ENCODE data around the gene CFAP92. TPM values are rescaled to one million over a fixed set of nuclear protein-coding genes. Genes with fewer than 3 reads are reported as not detected.

The CFAP92 gene
- total RNA-seq, 4 donors from 2014 or later, result 1.5 to 2.4 (median 1.7) TPM; not detected in 1

GRCh38 chr3:128906031-128906803 is 87.7 kb downstream of the CFAP92 start:
- Histone ChIP-seq H3K27ac (no peak overlapping the region), H3K9me3 (no peaks in the 10 kb centered on the region), H3K36me3 (peaks cover 0 to 100% (median 0%) of the 10 kb centered on the region in 3 donors), H3K4me3 (no peak overlapping the region), H3K4me1 (no peaks in the 10 kb centered on the region), H3K27me3 (no peaks in the 10 kb centered on the region)
- no peak for TF ChIP-seq POLR2A (IDR thresholded peaks at IDR 0.05)
- TF ChIP-seq, protein P1, sequence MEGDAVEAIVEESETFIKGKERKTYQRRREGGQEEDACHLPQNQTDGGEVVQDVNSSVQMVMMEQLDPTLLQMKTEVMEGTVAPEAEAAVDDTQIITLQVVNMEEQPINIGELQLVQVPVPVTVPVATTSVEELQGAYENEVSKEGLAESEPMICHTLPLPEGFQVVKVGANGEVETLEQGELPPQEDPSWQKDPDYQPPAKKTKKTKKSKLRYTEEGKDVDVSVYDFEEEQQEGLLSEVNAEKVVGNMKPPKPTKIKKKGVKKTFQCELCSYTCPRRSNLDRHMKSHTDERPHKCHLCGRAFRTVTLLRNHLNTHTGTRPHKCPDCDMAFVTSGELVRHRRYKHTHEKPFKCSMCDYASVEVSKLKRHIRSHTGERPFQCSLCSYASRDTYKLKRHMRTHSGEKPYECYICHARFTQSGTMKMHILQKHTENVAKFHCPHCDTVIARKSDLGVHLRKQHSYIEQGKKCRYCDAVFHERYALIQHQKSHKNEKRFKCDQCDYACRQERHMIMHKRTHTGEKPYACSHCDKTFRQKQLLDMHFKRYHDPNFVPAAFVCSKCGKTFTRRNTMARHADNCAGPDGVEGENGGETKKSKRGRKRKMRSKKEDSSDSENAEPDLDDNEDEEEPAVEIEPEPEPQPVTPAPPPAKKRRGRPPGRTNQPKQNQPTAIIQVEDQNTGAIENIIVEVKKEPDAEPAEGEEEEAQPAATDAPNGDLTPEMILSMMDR (IDR thresholded peaks at IDR 0.05), result no peak
- DNase-seq, result no peak

- DNase-seq, result no peak
- Histone ChIP-seq H3K4me1 (no peaks in the 10 kb centered on the region), H3K4me3 (no peak overlapping the region), H3K9me3 (no peaks in the 10 kb centered on the region), H3K27me3 (no peaks in the 10 kb centered on the region), H3K27ac (no peak overlapping the region), H3K36me3 (peaks cover 0 to 98% (median 0%) of the 10 kb centered on the region in 3 donors)
- TF ChIP-seq, protein P1 (IDR thresholded peaks at IDR 0.05), result no peak
- TF ChIP-seq POLR2A (IDR thresholded peaks at IDR 0.05), result no peak
Observed at GRCh38 chr3:128903501-128903900, 90.4 kb downstream of the CFAP92 start.

DNA sequence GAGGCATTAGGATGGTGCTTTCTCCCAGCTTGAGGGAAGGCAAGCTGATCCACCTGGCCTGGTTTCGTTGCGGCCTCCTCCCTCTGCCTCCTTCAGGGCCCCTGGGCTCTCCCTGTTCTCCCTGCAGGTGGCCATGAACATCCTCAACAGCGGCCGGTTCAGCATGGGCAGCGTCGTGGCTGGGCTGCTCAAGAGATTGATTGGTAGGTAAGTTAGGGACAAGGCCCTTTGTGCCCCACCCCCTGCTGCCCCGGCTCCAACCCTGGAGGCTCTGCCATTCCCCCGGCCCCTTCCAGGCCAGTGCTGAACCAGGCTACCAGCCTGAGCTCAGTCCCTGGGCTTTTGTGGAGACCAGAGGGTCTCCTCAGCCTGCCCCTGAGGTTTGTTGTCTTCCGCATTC is 91.5 kb downstream of the CFAP92 start:
- Histone ChIP-seq H3K4me1 (no peaks in the 10 kb centered on the region), H3K9me3 (no peaks in the 10 kb centered on the region), H3K27me3 (no peaks in the 10 kb centered on the region), H3K36me3 (peaks cover 0 to 98% (median 0%) of the 10 kb centered on the region in 3 donors), H3K27ac (no peak overlapping the region), H3K4me3 (no peak overlapping the region)
- TF ChIP-seq POLR2A (IDR thresholded peaks at IDR 0.05), result no peak
- TF ChIP-seq, protein P1 (IDR thresholded peaks at IDR 0.05), result no peak
- DNase-seq, result no peak

GRCh38 chr3:128895843-128896697 is 97.8 kb downstream of the CFAP92 start:
- Histone ChIP-seq H3K4me1 (no peaks in the 10 kb centered on the region), H3K9me3 (no peaks in the 10 kb centered on the region), H3K27ac (no peak overlapping the region), H3K36me3 (peaks cover 0 to 76% (median 0%) of the 10 kb centered on the region in 3 donors), H3K4me3 (no peak overlapping the region), H3K27me3 (no peaks in the 10 kb centered on the region)
- no peak for TF ChIP-seq POLR2A (IDR thresholded peaks at IDR 0.05)
- TF ChIP-seq, protein P1 (IDR thresholded peaks at IDR 0.05), result no peak
- DNase-seq, result no peak

DNA sequence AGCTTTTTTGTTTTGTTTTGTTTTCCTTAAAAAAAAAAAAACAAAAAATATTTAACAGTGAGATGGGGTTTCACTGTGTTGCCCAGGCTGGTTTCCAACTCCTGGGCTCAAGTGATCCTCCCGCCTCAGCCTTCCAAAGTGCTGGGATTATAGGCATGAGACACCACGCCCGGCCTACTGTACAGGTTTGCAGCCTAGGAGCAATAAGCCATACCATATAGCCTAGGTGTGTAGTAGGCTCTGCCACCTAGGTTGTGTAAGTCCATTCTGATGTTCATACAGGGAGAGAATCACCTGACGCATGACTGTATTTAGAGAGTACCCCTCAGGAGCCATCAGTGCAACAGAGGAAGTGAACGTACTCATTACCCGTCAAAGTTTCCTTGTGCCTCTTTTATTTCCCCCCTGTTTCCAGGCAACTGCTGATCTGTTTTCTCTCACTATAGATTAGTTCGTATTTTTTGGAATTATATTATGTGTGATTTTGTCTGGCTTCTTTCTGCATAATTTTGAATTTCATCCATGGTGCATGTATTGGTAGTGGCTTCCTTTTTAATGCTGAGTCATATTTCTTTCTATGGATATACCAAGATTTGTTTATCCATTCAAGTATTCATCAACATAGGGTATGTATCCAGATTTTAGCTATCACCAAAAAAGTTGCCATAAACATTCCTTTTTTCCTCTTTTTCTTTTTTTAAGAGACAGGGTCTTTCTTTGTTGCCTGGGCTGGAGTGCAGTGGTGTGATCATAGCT is 104.6 kb downstream of the CFAP92 start:
- Histone ChIP-seq H3K27ac (no peak overlapping the region), H3K9me3 (no peaks in the 10 kb centered on the region), H3K36me3 (peaks cover 0 to 53% (median 0%) of the 10 kb centered on the region in 3 donors), H3K27me3 (no peaks in the 10 kb centered on the region), H3K4me1 (no peaks in the 10 kb centered on the region), H3K4me3 (no peak overlapping the region)
- DNase-seq, result no peak
- TF ChIP-seq POLR2A (IDR thresholded peaks at IDR 0.05), result no peak
- TF ChIP-seq, protein P1 (IDR thresholded peaks at IDR 0.05), result no peak

Data from Peyer's patch (tissue), 4 donors.